Lung (tissue), 12 donors: ENCODE measurements around the gene SETD1A. TPM values are rescaled to one million over a fixed set of nuclear protein-coding genes. Genes with fewer than 3 reads are reported as not detected.

Source experiments
- ATAC-seq: fragments of 200-7000 bp; cut with Tn5 transposase; one replicate; pipeline ENCODE4 v1.9.1; 2020; ENCODE audit warnings: moderate number of reproducible peaks; ENCODE audit not compliant: insufficient read depth, low FRiP score
- DNase-seq, 3 donors: peaks; one replicate each; pipeline ENCODE4 v3.0.0-alpha.2; 2013 to 2017
- H3K27ac ChIP-seq, 2 donors: one replicate each; pipeline ENCODE4 v1.5.1; 2013; ENCODE audit warnings: mild to moderate bottlenecking in 2 of 2, moderate library complexity in 2 of 2, control low read depth in 1 of 2, inconsistent platforms in 1 of 2, low read depth in 1 of 2, low read length in 1 of 2
- H3K27me3 ChIP-seq, 3 donors: one replicate each; pipeline ENCODE4 v1.5.1; 2013; ENCODE audit warnings: low read length in 2 of 3; ENCODE audit not compliant: control insufficient read depth in 3 of 3, insufficient read depth in 3 of 3
- H3K36me3 ChIP-seq, 4 donors: one replicate each; pipeline ENCODE4 v1.5.1; 2013; ENCODE audit warnings: low read length in 4 of 4, mild to moderate bottlenecking in 1 of 4, moderate library complexity in 1 of 4; ENCODE audit not compliant: control insufficient read depth in 4 of 4, insufficient read depth in 4 of 4
- H3K4me1 ChIP-seq, 5 donors: one replicate each; pipeline ENCODE4 v1.5.1; 2013; ENCODE audit warnings: low read length in 5 of 5, mild to moderate bottlenecking in 2 of 5, moderate library complexity in 1 of 5; ENCODE audit not compliant: control insufficient read depth in 5 of 5, insufficient read depth in 5 of 5
- H3K4me3 ChIP-seq: one replicate; pipeline ENCODE4 v1.5.1; 2013; ENCODE audit warnings: mild to moderate bottlenecking, control low read depth, moderate library complexity
- H3K9ac ChIP-seq, 2 donors: one replicate each; pipeline ENCODE4 v1.5.1; 2013; ENCODE audit warnings: low read length in 2 of 2, control low read depth in 1 of 2; ENCODE audit not compliant: insufficient read depth in 1 of 2
- H3K9me3 ChIP-seq, 4 donors: one replicate each; pipeline ENCODE4 v1.5.1; 2013; ENCODE audit warnings: low read length in 3 of 4, mild to moderate bottlenecking in 1 of 4, moderate library complexity in 1 of 4; ENCODE audit not compliant: control insufficient read depth in 4 of 4, insufficient read depth in 3 of 4
- CTCF ChIP-seq: IDR thresholded peaks from 2 replicates; pipeline ENCODE4 v1.5.1; 2012; ENCODE audit warnings: mild to moderate bottlenecking; ENCODE audit errors: control extremely low read depth, extremely low read depth
- WGBS, 2 donors: extraction: QIAGEN DNeasy Blood & Tissue Kit; methylation state at CpG; one replicate each; pipeline ENCODE4 v1.1.7; 2013; 5-methylcytosine and 5-hydroxymethylcytosine counted together
- polyA plus RNA-seq, 2 donors: library from polyadenylated mRNA; stranded (reverse); fragments of 200-250 nt; gene quantifications; one replicate each; pipeline ENCODE4 v1.2.1, GENCODE V29; 2013
- total RNA-seq, 2 donors: library from RNA; depleted of rRNA in 1 of 2; stranded (reverse); fragments of >200 nt in 1 of 2; gene quantifications; one replicate each; pipeline ENCODE4 v1.2.1, GENCODE V29; 2014 to 2021
- donor health status: control.
- donor health status: control.
- donor health status: Bipolar disorder and iron deficiency.
- donor health status: healthy.
- donor health status: DM: yes; HTN: yes; CAD: no.

SETD1A gene
- total and polyA plus RNA-seq, 4 donors: 7.4 to 22.0 (median 10.9) TPM

- no peak overlapping the region for H3K27ac ChIP-seq
- H3K27me3 ChIP-seq: peaks cover 0 to 21% (median 2%) of the 10 kb centered on the region in 3 donors
- no peak for ATAC-seq
- no peak overlapping the region for H3K4me3 ChIP-seq
- no peaks in the 10 kb centered on the region for H3K36me3 ChIP-seq
- H3K9ac ChIP-seq: no peak overlapping the region
- peaks cover 0 to 4% (median 0%) of the 10 kb centered on the region in 5 donors for H3K4me1 ChIP-seq
- no peak for DNase-seq
- H3K9me3 ChIP-seq: no peaks in the 10 kb centered on the region
- 61 to 78% methylated on average over 10 of the region's 10 CpGs for WGBS, 2 donors
- TF ChIP-seq CTCF: no peak
Observed at GRCh38 chr16:31002250-31002700, 44.7 kb downstream of the SETD1A start.

DNA sequence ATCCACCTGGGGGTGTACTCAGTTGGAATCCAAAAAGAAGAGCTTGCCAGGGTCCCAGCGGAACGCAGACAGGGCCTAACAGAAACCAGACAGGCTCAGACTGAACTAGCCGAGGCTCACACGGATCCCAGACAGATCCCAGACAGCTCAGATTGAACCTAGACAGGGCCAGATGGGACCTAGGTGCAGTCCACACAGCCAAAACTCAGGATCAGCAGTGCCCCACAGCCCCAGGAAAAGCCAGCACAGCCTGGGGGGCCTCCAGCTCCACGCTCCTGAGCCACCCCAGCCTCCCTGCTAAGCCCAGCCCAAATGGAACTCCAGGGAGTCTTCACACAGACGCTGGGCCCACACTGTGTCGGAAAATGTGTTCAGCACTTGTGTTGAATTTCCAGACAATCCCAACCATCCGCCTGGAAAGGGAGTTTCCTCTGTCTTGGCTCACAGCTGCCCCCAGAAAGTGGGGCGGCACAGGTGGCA lies 45.3 kb downstream of the SETD1A start:
- H3K36me3 ChIP-seq: no peaks in the 10 kb centered on the region
- no peak overlapping the region for H3K27ac ChIP-seq
- no peaks in the 10 kb centered on the region for H3K9me3 ChIP-seq
- no peaks in the 10 kb centered on the region for H3K4me1 ChIP-seq
- no peak for TF ChIP-seq CTCF
- no peak for DNase-seq
- H3K9ac ChIP-seq: no peak overlapping the region
- 83 to 92% methylated on average over 9 of the region's 9 CpGs for WGBS, 2 donors
- no peak overlapping the region for H3K4me3 ChIP-seq
- no peak for ATAC-seq
- peaks cover 0 to 19% (median 5%) of the 10 kb centered on the region in 3 donors for H3K27me3 ChIP-seq

GRCh38 chr16:31003744-31004143 lies 46.2 kb downstream of the SETD1A start:
- ATAC-seq (no peak), DNase-seq (no peak)
- no peaks in the 10 kb centered on the region for H3K4me1 ChIP-seq
- WGBS, 2 donors: 81 to 87% methylated on average over 6 of the region's 6 CpGs
- H3K27ac ChIP-seq: no peak overlapping the region
- H3K9ac ChIP-seq: no peak overlapping the region
- H3K4me3 ChIP-seq: no peak overlapping the region
- H3K9me3 ChIP-seq: no peaks in the 10 kb centered on the region
- TF ChIP-seq CTCF: no peak
- H3K27me3 ChIP-seq: peaks cover 0 to 20% (median 5%) of the 10 kb centered on the region in 3 donors
- H3K36me3 ChIP-seq: no peaks in the 10 kb centered on the region

GRCh38 chr16:31004658-31005057 lies 47.1 kb downstream of the SETD1A start:
- 64 to 67% methylated on average over 2 of the region's 2 CpGs for WGBS, 2 donors
- no peaks in the 10 kb centered on the region for H3K9me3 ChIP-seq
- TF ChIP-seq CTCF: no peak
- H3K27me3 ChIP-seq: peaks cover 0 to 27% (median 5%) of the 10 kb centered on the region in 3 donors
- ATAC-seq (no peak), DNase-seq (no peak)
- H3K9ac ChIP-seq: no peak overlapping the region
- H3K27ac ChIP-seq: no peak overlapping the region
- H3K4me3 ChIP-seq: no peak overlapping the region
- no peaks in the 10 kb centered on the region for H3K4me1 ChIP-seq
- no peaks in the 10 kb centered on the region for H3K36me3 ChIP-seq
